ENCODE measurements around the gene POU5F2. TPM values are rescaled to one million over a fixed set of nuclear protein-coding genes. Genes with fewer than 3 reads are reported as not detected.

The POU5F2 gene
- total RNA-seq, 1 experiment from 2014 or later, result 0.73 TPM

DNA sequence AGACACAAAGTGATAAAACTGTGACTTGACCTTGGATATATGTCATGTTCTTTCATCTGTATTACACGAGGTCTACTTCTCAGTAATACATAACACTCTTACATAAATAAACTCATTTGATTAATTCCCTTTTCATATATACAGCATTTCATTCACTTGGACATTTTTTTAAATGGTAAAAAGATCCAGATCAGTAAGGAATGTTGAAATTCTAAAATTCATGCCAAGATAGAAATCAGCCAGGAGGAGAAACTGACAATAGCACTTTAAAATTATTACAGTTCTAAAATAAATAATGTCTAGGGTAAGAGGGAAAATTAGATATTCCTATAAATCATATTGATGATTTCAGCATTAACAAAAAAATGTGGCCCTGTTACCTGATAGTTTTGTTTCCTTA is 46.2 kb upstream of the POU5F2 start:
- intact Hi-C loops (cut with micrococcal nuclease; ENCODE audit: unreplicated experiment), result no loop called here
- ChIA-PET CTCF (no interaction called here), POLR2A (ENCODE audit: low non-redundant PET) (no interaction called here)
- no peak overlapping the region for H3K4me3 ChIP-seq (ENCODE audit: low read depth, low read length, poor library complexity, severe bottlenecking)
- no peaks in the 10 kb centered on the region for H3K36me3 ChIP-seq (ENCODE audit: insufficient read depth, low read length, poor library complexity, severe bottlenecking)
- TF ChIP-seq, protein P1, sequence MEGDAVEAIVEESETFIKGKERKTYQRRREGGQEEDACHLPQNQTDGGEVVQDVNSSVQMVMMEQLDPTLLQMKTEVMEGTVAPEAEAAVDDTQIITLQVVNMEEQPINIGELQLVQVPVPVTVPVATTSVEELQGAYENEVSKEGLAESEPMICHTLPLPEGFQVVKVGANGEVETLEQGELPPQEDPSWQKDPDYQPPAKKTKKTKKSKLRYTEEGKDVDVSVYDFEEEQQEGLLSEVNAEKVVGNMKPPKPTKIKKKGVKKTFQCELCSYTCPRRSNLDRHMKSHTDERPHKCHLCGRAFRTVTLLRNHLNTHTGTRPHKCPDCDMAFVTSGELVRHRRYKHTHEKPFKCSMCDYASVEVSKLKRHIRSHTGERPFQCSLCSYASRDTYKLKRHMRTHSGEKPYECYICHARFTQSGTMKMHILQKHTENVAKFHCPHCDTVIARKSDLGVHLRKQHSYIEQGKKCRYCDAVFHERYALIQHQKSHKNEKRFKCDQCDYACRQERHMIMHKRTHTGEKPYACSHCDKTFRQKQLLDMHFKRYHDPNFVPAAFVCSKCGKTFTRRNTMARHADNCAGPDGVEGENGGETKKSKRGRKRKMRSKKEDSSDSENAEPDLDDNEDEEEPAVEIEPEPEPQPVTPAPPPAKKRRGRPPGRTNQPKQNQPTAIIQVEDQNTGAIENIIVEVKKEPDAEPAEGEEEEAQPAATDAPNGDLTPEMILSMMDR (conservative IDR thresholded peaks at IDR 0.05; ENCODE audit: low read depth, low read length), result no peak
- TF ChIP-seq EZH2 (IDR thresholded peaks at IDR 0.05; ENCODE audit: borderline replicate concordance, low read depth, low read length, poor library complexity, severe bottlenecking), result no peak
- DNase-seq (ENCODE audit: low spot score), result no peak
- no peak overlapping the region for H3K27ac ChIP-seq (ENCODE audit: low read depth, low read length, poor library complexity, severe bottlenecking)
- H3K4me1 ChIP-seq (ENCODE audit: insufficient read depth, low read length, poor library complexity, severe bottlenecking), result no peaks in the 10 kb centered on the region
- H3K27me3 ChIP-seq (replicated peaks; ENCODE audit: insufficient read depth, low read depth, low read length, poor library complexity), result no peaks in the 10 kb centered on the region
- no TSS peak for BruUV-seq (replicated peaks)
- no peaks in the 10 kb centered on the region for H3K9me3 ChIP-seq (ENCODE audit: low read depth, low read length, poor library complexity, severe bottlenecking)

DNA sequence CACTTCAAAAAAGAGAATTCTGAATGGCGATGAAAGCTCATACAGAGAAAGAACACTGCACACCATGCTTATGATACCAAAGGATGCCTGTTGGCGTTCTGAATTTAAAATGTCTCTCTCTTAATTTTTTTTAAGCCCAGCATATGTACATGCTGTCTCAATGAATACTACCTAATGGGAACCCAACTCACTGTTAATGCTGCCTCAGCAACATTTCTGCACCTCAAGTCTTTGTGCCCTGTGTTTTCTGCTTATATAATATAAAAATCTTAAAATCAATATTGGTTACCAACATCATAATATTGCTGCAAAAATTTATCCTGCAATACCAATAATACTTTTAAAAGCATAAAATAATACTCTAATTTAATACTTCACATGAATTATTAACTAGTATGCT is 44.1 kb upstream of the POU5F2 start:
- no peaks in the 10 kb centered on the region for H3K27me3 ChIP-seq (replicated peaks; ENCODE audit: insufficient read depth, low read depth, low read length, poor library complexity)
- ChIA-PET CTCF (no interaction called here), POLR2A (ENCODE audit: low non-redundant PET) (interaction anchor here (0.6 kb wide), 1 partner anchor 656 kb away, joined by 3 read pairs; no protein-coding TSS in a partner anchor)
- TF ChIP-seq, protein P1 (conservative IDR thresholded peaks at IDR 0.05; ENCODE audit: low read depth, low read length), result no peak
- no peak for TF ChIP-seq EZH2 (IDR thresholded peaks at IDR 0.05; ENCODE audit: borderline replicate concordance, low read depth, low read length, poor library complexity, severe bottlenecking)
- DNase-seq (ENCODE audit: low spot score), result no peak
- no peaks in the 10 kb centered on the region for H3K9me3 ChIP-seq (ENCODE audit: low read depth, low read length, poor library complexity, severe bottlenecking)
- H3K4me3 ChIP-seq (ENCODE audit: low read depth, low read length, poor library complexity, severe bottlenecking), result no peak overlapping the region
- no peaks in the 10 kb centered on the region for H3K4me1 ChIP-seq (ENCODE audit: insufficient read depth, low read length, poor library complexity, severe bottlenecking)
- H3K27ac ChIP-seq (ENCODE audit: low read depth, low read length, poor library complexity, severe bottlenecking), result no peak overlapping the region
- no TSS peak for BruUV-seq (replicated peaks)
- no peaks in the 10 kb centered on the region for H3K36me3 ChIP-seq (ENCODE audit: insufficient read depth, low read length, poor library complexity, severe bottlenecking)
- intact Hi-C loops (cut with micrococcal nuclease; ENCODE audit: unreplicated experiment), result no loop called here

DNA sequence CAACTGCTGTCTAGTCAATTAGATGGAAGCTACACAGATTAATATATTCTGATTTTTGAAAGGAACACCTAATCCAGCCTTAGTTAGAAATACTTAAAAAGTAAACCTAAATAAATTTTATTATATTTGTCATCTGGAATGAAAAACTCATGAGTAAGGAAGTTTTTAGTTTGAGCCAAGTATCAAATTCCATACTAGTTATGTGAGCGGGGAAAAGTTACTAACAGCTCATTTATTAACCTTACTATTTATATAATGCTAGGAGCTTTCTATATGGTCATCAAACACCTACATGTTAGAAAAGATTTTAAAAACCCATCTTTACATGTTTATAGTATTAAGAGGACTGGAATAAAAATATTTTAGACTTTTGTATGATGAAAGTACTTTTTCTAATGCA is 41.6 kb upstream of the POU5F2 start:
- no peaks in the 10 kb centered on the region for H3K4me1 ChIP-seq (ENCODE audit: insufficient read depth, low read length, poor library complexity, severe bottlenecking)
- H3K27ac ChIP-seq (ENCODE audit: low read depth, low read length, poor library complexity, severe bottlenecking), result no peak overlapping the region
- H3K4me3 ChIP-seq (ENCODE audit: low read depth, low read length, poor library complexity, severe bottlenecking), result no peak overlapping the region
- ChIA-PET CTCF (no interaction called here), POLR2A (ENCODE audit: low non-redundant PET) (interaction anchor here (0.6 kb wide), 1 partner anchor 199 kb away, joined by 3 read pairs; no protein-coding TSS in a partner anchor)
- no peaks in the 10 kb centered on the region for H3K27me3 ChIP-seq (replicated peaks; ENCODE audit: insufficient read depth, low read depth, low read length, poor library complexity)
- no TSS peak for BruUV-seq (replicated peaks)
- TF ChIP-seq, protein P1 (conservative IDR thresholded peaks at IDR 0.05; ENCODE audit: low read depth, low read length), result no peak
- no peak for TF ChIP-seq EZH2 (IDR thresholded peaks at IDR 0.05; ENCODE audit: borderline replicate concordance, low read depth, low read length, poor library complexity, severe bottlenecking)
- no peak for DNase-seq (ENCODE audit: low spot score)
- intact Hi-C loops (cut with micrococcal nuclease; ENCODE audit: unreplicated experiment), result loop anchor here (5.0 kb wide), 1 partner anchor 171 kb away; no protein-coding TSS in a partner anchor
- no peaks in the 10 kb centered on the region for H3K9me3 ChIP-seq (ENCODE audit: low read depth, low read length, poor library complexity, severe bottlenecking)
- H3K36me3 ChIP-seq (ENCODE audit: insufficient read depth, low read length, poor library complexity, severe bottlenecking), result no peaks in the 10 kb centered on the region

Data from A673 (cell line).